GM15510 (cell line): ENCODE results near the gene PTPRN2.

ENCODE experiments used
- POLR2A ChIP-seq: IDR thresholded peaks from 3 replicates; pipeline ENCODE4 v1.6.1; 2011; ENCODE audit warnings: borderline replicate concordance; ENCODE audit not compliant: insufficient read length; ENCODE audit errors: extremely low read depth

PTPRN2 gene

DNA sequence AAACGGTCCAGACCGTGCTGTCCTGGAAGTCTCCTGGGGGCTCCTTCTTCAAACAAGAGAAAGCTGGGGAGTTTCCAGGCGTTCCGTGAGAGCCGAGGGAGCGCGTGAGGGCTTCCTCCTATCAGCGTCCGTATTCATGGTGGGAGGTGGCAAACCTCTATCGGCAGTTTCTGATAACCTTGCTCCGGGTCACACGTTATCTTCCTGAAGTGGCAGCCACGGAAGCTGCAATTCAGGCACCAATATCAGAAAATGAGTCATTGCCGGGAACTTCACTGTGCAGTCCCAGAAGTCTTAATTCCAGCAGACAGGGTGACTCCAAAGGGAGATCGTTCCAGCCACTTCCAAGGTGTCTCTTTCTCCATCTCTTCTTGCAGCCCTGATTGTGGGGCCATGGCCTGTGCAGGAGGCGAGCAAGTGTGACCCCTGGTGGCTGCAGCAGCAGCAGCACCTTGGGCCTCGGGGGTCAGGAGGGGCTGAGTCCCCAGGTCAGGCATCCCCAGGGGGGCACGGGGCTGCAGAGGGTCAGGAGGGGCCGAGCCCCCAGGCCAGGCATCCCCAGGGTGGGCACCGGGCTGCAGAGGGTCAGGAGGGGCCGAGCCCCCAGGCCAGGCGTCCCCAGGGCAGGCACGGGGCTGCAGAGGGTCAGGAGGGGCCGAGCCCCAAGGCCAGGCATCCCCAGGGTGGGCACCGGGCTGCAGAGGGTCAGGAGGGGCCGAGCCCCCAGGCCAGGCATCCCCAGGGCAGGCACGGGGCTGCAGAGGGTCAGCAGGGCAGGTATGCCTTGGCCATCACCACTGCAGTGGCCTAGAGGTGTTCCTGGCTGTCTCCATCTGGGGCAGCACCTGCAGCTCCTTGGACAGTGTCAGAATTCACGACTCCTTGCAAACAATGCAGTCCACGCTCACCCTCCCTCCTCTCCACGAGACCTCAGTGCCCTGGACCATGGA is 712.1 kb downstream of the PTPRN2 start:
- no peak for TF ChIP-seq POLR2A

- TF ChIP-seq POLR2A = no peak
Observed at GRCh38 chr7:157874870-157875229, 712.8 kb downstream of the PTPRN2 start.

GRCh38 chr7:157874208-157874816 is 713.3 kb downstream of the PTPRN2 start:
- TF ChIP-seq POLR2A = no peak

DNA sequence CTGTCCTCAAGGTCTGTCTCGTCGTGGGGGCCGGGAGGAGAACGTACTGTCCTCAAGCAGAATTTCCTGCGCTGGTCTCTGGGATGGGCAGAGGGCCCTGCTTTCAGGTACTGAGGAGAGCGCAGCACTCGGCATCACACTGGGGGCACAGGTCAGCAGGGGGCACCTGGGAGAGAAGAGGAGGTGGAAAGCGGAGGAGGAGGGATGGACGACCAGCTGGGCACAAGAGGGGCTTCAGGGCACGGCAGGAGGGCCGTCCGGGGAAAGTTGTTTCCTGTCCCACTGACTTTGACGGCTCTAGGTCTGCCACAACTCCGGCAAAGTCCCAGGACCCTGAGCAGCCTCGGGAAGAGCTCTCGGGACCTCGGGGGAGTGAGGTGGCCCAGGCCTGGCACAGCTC is 714.0 kb downstream of the PTPRN2 start:
- no peak for TF ChIP-seq POLR2A

GRCh38 chr7:157873181-157873580 is 714.4 kb downstream of the PTPRN2 start:
- TF ChIP-seq POLR2A = no peak

DNA sequence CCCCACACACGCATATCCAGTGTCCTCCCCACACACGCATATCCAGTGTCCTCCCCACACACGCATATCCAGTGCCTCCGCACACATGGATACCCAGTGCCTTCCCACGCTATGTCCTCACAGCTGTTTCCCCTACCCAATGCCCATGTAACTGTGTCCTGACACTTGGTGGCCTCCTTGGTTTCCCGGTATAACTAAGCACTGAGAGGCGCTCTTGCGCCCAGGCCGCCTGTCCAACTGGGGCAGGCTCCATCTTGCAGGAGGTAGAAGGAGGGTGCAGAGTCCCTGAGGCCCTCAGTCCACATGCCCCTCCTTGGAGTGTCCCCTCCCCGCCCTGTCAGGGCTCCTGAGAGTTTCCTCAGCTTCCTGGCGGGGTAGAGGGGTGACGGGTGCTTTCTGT is 715.2 kb downstream of the PTPRN2 start:
- no peak for TF ChIP-seq POLR2A

DNA sequence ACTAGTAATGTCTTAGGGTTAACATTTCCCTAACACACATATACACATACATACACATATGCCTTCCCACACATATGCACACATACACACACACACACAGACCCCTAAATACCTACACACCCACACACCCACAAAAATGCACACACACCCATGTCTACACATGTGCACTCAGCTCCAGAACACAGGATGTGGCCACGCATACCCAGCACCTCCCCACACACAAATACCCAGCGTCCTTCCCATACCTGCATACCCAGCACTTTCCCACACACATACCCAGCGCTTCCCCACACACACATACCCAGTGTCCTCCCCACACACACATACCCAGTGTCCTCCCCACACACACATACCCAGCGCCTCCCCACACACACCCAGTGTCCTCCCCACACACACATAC is 715.9 kb downstream of the PTPRN2 start:
- no peak for TF ChIP-seq POLR2A

DNA sequence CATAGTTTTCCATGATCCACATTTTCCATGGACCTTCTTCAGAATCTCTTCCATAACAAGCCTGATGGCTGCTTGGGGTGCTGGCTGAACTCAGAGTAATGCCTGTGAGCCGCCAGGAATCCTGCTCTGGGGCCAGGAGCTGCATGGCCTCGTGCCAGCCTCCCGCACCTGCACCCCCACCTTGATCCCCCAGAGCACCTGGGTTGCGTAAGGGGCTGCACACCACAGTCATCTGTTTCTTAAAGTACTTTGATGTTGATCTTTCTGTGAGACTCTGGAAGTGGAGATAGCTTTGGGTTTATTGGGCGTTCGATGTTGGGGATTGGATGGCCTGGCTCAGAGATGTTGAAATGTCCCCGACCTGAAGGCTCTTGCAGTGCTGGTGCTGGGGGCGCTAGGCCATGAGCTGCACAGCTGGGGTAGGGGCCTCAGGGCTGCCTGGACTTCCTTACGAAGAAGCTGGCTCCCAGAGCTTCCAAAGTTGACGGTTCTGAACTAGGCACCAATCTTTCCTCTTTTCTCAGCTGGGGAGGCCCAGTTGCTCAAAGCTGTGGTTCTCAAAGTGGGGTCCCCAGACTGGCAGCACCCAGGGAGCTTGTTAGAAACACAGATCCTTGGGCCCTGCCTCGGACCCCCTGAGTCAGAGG is 716.9 kb downstream of the PTPRN2 start:
- no peak for TF ChIP-seq POLR2A

DNA sequence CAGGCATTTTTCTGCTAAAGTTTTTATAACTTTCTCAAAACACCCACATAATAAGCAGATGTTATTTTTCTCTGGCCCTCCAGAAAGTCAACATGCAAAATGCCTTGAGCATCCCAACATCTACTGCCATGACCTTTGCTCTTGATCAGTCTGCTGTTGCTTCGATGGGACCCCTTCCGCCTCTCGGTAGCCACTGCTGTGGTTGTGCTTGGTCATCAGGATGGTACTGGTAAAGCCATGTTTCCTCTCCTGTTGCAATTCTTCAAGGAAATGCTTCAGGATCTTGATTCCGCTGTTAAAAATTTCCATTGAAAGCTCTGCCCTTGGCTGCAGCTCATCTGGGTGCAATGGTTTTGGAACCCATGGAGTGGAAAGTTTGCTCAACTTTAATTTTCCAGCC is 717.8 kb downstream of the PTPRN2 start:
- no peak for TF ChIP-seq POLR2A

DNA sequence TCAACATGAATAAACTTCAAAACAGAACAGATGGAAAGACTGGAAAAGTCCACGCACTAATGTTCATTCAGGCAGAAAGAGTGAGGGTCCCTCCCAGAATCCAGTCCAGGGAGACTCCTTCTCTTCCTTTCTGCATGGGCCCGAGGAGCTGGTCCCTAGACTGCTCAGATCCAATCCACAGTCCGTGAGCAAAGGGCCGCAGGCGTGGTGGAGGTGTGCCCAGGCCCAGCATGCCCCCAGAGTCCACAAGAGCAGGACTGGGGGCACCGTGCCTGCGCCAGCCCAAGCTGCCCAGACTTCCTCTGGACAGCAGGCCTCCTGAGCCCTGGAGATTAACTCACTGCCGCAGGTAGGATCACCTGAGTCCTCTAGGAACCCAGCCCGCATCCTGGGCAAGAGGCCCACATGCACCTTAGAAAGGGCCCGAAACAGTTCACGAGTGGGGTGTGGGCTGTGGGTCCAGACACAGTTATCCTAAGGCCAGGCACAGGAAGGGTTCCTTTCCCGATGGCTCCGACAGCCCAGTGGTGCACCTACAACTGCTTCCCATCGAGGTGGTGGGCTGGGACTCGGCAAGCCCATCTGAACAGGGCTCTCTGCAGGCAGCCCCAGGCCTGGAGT is 719.8 kb downstream of the PTPRN2 start:
- no peak for TF ChIP-seq POLR2A

DNA sequence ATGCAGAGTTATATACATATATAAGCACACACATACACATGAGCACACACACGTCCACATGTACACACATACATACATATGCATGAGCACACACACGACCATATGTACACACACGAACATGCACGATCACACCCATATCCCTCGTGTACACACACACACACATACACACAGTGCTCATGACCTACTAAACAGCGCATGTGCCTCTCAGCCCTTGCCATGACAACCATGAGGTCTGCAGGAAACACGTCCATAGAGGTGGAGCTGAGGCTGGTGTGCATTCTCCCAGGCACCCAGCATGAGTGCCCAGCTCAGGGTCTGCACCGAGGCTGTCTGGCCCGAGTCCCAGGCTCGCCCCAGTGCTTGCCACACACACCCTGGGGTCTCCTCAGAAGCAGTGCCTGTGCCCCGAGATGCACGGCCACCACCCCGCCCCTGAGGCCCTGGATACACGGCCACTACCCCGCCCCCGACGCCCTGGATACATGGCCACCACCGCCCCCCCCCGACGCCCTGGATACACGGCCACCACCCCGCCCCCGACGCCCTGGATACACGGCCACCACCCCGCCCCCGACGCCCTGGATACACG is 721.2 kb downstream of the PTPRN2 start:
- TF ChIP-seq POLR2A = no peak

DNA sequence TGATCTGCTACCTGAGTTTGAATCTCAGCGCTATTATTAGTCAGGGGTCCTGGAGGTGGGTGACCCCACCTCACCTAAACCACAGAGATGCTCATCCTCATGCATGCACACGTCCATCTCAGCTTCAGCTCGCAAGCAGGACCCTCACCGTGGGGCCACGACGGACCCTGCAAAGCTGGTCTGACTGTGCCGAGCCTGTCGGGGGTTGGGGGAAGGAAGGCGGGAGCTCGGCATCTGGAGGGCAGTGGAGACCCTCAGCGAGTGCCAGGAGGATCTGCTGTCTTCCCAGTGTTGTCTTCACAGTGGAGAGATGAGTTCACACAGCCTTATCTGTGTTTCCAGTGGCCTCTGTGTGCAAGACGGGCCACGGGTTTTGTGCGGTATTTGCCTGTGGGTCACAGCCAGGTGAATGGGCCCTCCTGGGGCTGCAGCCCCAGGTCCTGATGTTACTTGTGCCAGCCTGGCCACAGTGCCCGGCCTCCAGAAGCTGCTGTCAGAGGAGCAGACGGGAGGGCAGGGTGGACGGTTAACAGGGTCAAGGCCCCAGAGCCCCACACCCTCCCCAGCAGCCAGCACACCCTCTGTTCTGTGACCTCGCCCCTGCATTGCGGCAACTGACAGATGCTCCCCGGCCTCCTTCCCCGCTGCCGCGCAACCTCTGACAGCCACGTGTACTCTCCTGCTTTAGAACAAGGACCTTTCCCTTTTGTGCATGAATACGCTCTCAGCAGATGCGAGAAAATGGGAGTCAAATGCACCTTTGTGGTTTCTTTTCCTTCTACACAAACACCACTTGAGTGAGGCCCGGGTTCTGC is 722.1 kb downstream of the PTPRN2 start:
- TF ChIP-seq POLR2A = no peak

- TF ChIP-seq POLR2A = no peak
Observed at GRCh38 chr7:157864911-157865310, 722.7 kb downstream of the PTPRN2 start.
